Activated CD4-positive, alpha-beta memory T cell treated with anti-CD3 and anti-CD28 coated beads, Interleukin-2, amount 10 ng/mL, durations not matched to agents 7 days and 5 days (primary cell): ENCODE data around the gene KRTAP5-11. TPM values are rescaled to one million over a fixed set of nuclear protein-coding genes. Genes with fewer than 3 reads are reported as not detected.
"Not testable (repeated sequence)": the region's sequence is repeated elsewhere in the genome, so short reads cannot be mapped to it uniquely, and the experiment has no call there.

Experiments used
- CTCF ChIA-PET: fragments of 350-600 bp; sonication (Branson Sonifier 250); formaldehyde crosslinking; loops from one replicate; lab custom pipeline; 2021; ENCODE audit warnings: antibody characterized with exemption, inconsistent platforms; lab: Charles Lee
- POLR2A ChIA-PET: fragments of 350-600 bp; sonication (Branson Sonifier 250); formaldehyde crosslinking; loops from one replicate; lab custom pipeline; 2021; ENCODE audit warnings: antibody characterized with exemption; lab: Charles Lee
- DNase-seq: peaks from one replicate; pipeline ENCODE4 v3.0.0-alpha.2; 2020
- H3K27ac Mint-ChIP-seq: one replicate; pipeline ENCODE4 v1.8.0; 2021; ENCODE audit warnings: mild to moderate bottlenecking, mixed read lengths
- H3K27me3 Mint-ChIP-seq: one replicate; pipeline ENCODE4 v1.8.0; 2021; ENCODE audit warnings: mixed read lengths
- H3K36me3 Mint-ChIP-seq: one replicate; pipeline ENCODE4 v1.8.0; 2021; ENCODE audit warnings: low read depth, mixed read lengths
- H3K4me1 Mint-ChIP-seq: one replicate; pipeline ENCODE4 v1.8.0; 2021; ENCODE audit warnings: mixed read lengths
- H3K4me3 Mint-ChIP-seq: one replicate; pipeline ENCODE4 v1.8.0; 2021; ENCODE audit warnings: mild to moderate bottlenecking, mixed read lengths
- H3K9me3 Mint-ChIP-seq: one replicate; pipeline ENCODE4 v1.8.0; 2021; ENCODE audit warnings: mixed read lengths
- total RNA-seq, 2 experiments: library from RNA; stranded (reverse); gene quantifications; one replicate each; pipeline ENCODE4 v1.2.3, GENCODE V29; 2021

Gene KRTAP5-11, protein sequence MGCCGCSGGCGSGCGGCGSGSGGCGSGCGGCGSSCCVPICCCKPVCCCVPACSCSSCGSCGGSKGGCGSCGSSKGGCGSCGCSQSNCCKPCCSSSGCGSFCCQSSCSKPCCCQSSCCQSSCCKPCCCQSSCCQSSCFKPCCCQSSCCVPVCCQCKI
- total RNA-seq, result not detected

- CTCF ChIA-PET, result no interaction called here
- Mint-ChIP-seq H3K4me3 (no peak within 1 kb of the TSS), H3K27ac (no peak within 1 kb of the TSS), H3K27me3 (peaks cover 14% of the 10 kb centered on the region), H3K36me3 (no peaks in the 10 kb centered on the region), H3K4me1 (peaks cover 9% of the 10 kb centered on the region), H3K9me3 (no peaks in the 10 kb centered on the region)
- POLR2A ChIA-PET, result no interaction called here
- DNase-seq, result no peak
These were observed at the start of gene KRTAP5-11 for GRCh38 chr11:71582309-71582895. TSS of gene KRTAP5-11 (minus strand) at chr11:71582875. CDS start at chr11:71582837, 38 bp downstream.

DNA sequence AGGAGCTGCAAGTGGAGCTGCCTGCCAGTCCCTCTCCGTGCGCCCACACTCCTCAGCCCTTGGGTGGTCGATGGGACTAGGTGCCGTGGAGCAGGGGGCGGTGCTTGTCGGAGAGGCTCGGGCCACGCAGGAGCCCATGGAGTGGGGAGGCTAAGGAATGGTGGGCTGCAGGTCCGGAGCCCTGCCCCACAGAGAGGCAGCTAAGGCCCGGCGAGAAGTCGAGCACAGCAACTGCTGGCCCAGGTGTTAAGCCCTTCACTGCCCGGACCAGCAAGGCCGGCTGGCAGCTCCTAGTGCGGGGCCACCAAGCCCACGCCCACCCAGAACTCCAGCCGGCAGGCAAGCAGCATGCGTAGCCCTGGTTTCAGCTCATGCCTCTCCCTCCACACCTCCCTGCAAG is 48.9 kb upstream of the KRTAP5-11 start:
- DNase-seq, H3K36me3 Mint-ChIP-seq, H3K4me3 Mint-ChIP-seq, H3K4me1 Mint-ChIP-seq, H3K27ac Mint-ChIP-seq, H3K9me3 Mint-ChIP-seq, POLR2A ChIA-PET, CTCF ChIA-PET: not testable (repeated sequence)
- H3K27me3 Mint-ChIP-seq, result peaks cover 13% of the 10 kb centered on the region

GRCh38 chr11:71630071-71630470 is 47.4 kb upstream of the KRTAP5-11 start:
- peaks cover 10% of the 10 kb centered on the region for H3K27me3 Mint-ChIP-seq
- POLR2A ChIA-PET, H3K4me1 Mint-ChIP-seq, H3K27ac Mint-ChIP-seq, CTCF ChIA-PET, H3K36me3 Mint-ChIP-seq, H3K4me3 Mint-ChIP-seq, DNase-seq, H3K9me3 Mint-ChIP-seq: not testable (repeated sequence)

- POLR2A ChIA-PET, CTCF ChIA-PET, H3K36me3 Mint-ChIP-seq, H3K27ac Mint-ChIP-seq, H3K9me3 Mint-ChIP-seq, H3K4me1 Mint-ChIP-seq, H3K4me3 Mint-ChIP-seq, DNase-seq: not testable (repeated sequence)
- H3K27me3 Mint-ChIP-seq, result peaks cover 10% of the 10 kb centered on the region
These were observed 46.3 kb upstream of the KRTAP5-11 start for GRCh38 chr11:71628943-71629342.

DNA sequence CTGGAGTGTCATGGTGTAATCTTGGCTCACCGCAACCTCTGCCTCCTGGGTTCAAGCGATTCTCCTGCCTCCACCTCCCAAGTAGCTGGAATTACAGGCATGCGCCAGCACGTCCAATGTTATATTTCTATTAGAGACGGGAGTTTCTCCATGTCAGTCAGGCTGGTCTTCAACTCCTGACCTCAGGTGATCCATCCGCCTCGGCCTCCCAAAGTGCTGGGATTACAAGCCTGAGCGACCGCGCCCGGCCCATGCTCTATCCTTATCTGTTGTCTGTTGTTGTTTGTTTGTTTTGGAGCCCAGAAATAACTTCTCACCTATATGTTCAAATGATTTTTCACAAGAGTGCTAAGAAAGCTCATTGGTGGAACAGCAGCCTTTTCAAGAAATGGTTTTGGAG is 40.6 kb upstream of the KRTAP5-11 start:
- POLR2A ChIA-PET, result not testable (repeated sequence)

GRCh38 chr11:71622561-71622960 is 39.9 kb upstream of the KRTAP5-11 start:
- POLR2A ChIA-PET, H3K4me3 Mint-ChIP-seq, H3K27me3 Mint-ChIP-seq: not testable (repeated sequence)

More for the DNA sequence above, 40.6 kb upstream of the KRTAP5-11 start:
- H3K36me3 Mint-ChIP-seq, H3K27me3 Mint-ChIP-seq, H3K27ac Mint-ChIP-seq, H3K4me1 Mint-ChIP-seq, H3K9me3 Mint-ChIP-seq, DNase-seq, H3K4me3 Mint-ChIP-seq, CTCF ChIA-PET: not testable (repeated sequence)

DNA sequence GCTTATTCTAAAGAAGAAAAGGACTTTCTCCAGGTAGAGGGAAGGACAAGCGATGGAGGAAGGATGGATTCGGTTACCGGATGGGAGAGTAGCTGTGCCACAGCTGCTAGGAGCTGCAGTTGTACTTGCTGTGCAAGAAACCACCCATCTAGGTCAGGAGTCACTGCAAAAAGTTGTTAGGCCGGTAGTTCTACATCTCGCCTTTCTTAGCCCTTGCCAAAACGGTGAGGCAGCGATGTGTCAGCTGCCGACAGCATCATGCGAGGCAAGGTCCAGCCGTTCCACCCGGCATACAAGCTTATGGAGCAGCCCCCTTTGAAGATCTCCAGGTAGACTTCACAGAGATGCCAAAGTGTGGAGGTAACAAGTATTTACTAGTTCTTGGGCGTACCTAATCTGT is 32.3 kb upstream of the KRTAP5-11 start:
- H3K27me3 Mint-ChIP-seq, H3K9me3 Mint-ChIP-seq, DNase-seq, POLR2A ChIA-PET, CTCF ChIA-PET, H3K27ac Mint-ChIP-seq, H3K4me1 Mint-ChIP-seq, H3K36me3 Mint-ChIP-seq, H3K4me3 Mint-ChIP-seq: not testable (repeated sequence)

More at GRCh38 chr11:71622561-71622960, 39.9 kb upstream of the KRTAP5-11 start:
- CTCF ChIA-PET, H3K9me3 Mint-ChIP-seq, H3K36me3 Mint-ChIP-seq, DNase-seq, H3K4me1 Mint-ChIP-seq, H3K27ac Mint-ChIP-seq: not testable (repeated sequence)

DNA sequence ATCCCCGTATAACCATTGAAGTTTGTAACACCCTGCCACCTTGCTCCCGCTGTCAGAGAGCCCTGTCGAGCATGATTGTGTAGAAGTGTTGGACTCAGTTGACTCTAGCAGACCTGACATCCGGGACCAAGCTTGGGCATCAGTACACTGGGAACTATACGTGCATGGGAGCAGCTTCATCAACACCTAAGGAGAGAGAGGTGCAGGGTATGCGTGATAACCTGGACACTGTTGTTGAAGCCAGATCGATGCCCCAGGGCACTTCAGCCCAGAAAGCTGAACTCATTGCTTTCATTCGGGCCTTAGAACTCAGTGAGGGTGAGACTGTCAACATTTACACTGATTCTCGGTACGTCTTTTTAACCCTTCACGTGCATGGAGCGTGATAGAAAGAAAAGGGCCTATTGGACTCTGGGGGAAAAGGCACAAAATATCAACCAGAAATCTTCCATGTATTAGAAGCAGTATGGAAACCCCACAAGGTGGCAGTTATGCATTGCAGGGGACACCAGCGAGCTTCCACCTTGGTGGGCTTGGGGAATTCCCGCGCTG is 31.8 kb upstream of the KRTAP5-11 start:
- DNase-seq, H3K4me3 Mint-ChIP-seq, CTCF ChIA-PET, H3K36me3 Mint-ChIP-seq, POLR2A ChIA-PET, H3K9me3 Mint-ChIP-seq, H3K27me3 Mint-ChIP-seq, H3K27ac Mint-ChIP-seq, H3K4me1 Mint-ChIP-seq: not testable (repeated sequence)

- POLR2A ChIA-PET, CTCF ChIA-PET, H3K4me1 Mint-ChIP-seq, H3K36me3 Mint-ChIP-seq, DNase-seq, H3K27ac Mint-ChIP-seq, H3K27me3 Mint-ChIP-seq, H3K9me3 Mint-ChIP-seq, H3K4me3 Mint-ChIP-seq: not testable (repeated sequence)
These were observed 31.3 kb upstream of the KRTAP5-11 start for GRCh38 chr11:71613931-71614330.

- H3K36me3 Mint-ChIP-seq, DNase-seq, H3K4me1 Mint-ChIP-seq, CTCF ChIA-PET, POLR2A ChIA-PET, H3K4me3 Mint-ChIP-seq, H3K27ac Mint-ChIP-seq, H3K9me3 Mint-ChIP-seq: not testable (repeated sequence)
- H3K27me3 Mint-ChIP-seq, result peaks cover 13% of the 10 kb centered on the region
These were observed 28.7 kb upstream of the KRTAP5-11 start for GRCh38 chr11:71611218-71611910.

- POLR2A ChIA-PET, H3K36me3 Mint-ChIP-seq, DNase-seq, CTCF ChIA-PET, H3K4me1 Mint-ChIP-seq, H3K9me3 Mint-ChIP-seq, H3K4me3 Mint-ChIP-seq, H3K27ac Mint-ChIP-seq: not testable (repeated sequence)
- peaks cover 13% of the 10 kb centered on the region for H3K27me3 Mint-ChIP-seq
These were observed 25.6 kb upstream of the KRTAP5-11 start for GRCh38 chr11:71608272-71608671.

DNA sequence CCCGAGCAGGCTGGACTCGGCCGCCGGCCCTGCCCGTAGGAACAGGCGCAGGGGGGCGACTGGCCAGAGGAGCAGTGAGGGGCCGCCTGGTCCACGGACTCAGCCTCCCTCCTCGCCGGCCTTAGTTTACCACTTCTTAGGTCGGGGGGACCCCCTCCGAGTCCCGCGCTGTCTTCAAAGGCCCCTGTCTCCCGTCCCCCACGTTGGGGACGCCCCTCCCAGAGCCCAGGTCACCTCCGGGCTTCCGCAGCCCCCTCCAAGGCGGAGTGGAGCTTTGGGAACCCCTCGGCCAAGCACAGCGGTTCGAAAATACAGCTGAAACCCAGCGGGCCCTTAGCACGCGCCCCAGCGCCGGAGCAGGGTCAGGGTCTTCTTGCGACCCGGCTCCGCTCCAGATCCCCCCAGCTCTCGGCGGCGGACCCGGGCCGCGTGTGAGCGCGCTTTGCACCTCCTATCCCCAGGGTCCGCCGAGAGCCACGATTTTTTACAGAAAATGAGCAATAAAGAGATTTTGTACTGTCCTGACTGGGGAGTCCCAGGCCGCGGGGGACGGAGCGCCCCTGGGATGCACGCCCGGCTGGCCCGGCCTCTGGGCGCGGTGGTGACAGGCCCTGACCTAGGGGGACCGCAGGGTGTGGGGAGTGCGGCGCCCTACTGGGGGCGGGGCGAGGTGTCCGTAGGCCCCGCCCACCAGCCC is 25.0 kb upstream of the KRTAP5-11 start:
- H3K27me3 Mint-ChIP-seq, result peaks cover 13% of the 10 kb centered on the region
- POLR2A ChIA-PET, H3K4me1 Mint-ChIP-seq, CTCF ChIA-PET, DNase-seq, H3K9me3 Mint-ChIP-seq, H3K4me3 Mint-ChIP-seq, H3K27ac Mint-ChIP-seq, H3K36me3 Mint-ChIP-seq: not testable (repeated sequence)

DNA sequence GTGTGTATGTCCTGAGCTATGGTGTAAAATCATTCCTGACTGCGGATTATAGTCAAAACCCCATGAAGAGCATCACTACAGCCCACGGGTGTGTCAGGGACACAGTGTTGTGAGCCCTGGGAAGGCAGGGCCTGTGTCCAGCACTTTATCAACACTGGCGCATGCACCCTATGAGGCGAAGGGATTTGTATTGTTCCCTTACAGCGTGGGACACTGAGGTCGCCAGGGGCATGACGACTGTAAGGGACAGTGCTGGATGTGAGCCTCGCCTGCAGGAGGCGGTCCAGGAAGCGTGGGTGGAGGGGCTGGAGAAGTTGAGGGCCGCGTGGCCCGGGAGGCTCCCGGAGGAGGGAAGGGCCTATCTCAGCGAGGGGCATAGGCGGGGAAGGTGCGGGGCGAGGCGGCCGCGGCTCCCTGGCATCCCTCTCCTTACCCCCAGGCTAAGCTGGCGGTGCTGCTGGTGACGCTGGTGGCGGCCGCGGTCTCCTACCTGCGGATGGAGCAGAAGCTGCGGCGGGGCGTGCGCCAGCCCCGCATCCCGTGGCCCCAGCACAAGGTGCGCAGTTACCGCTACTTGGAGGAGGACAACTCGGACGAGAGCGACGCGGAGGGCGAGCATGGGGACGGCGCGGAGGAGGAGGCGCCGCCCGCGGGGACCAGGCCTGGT is 24.3 kb upstream of the KRTAP5-11 start:
- H3K27me3 Mint-ChIP-seq, result peaks cover 13% of the 10 kb centered on the region
- CTCF ChIA-PET, POLR2A ChIA-PET, H3K36me3 Mint-ChIP-seq, DNase-seq, H3K27ac Mint-ChIP-seq, H3K9me3 Mint-ChIP-seq, H3K4me3 Mint-ChIP-seq, H3K4me1 Mint-ChIP-seq: not testable (repeated sequence)
